Tibial artery (tissue), 4 donors: ENCODE results near the gene MYBPHL.

Source experiments
- DNase-seq, 2 donors: peaks; one replicate each; pipeline ENCODE4 v3.0.0-alpha.2; 2019
- H3K27ac ChIP-seq, 2 donors: fragments of 200-600 bp; sonication (generic) in 1 of 2; 1 replicate in 1 of 2; 2 replicates in 1 of 2; pipeline ENCODE4 v1.5.1; 2018 to 2019; ENCODE audit warnings: mild to moderate bottlenecking in 1 of 2
- H3K27me3 ChIP-seq, 2 donors: fragments of 200-600 bp; sonication (generic) in 1 of 2; one replicate each; pipeline versions ENCODE4 v1.5.1 to v1.6.0; 2016 to 2019
- H3K36me3 ChIP-seq, 3 donors: fragments of 200-600 bp; sonication (generic) in 2 of 3; one replicate each; pipeline ENCODE4 v1.5.1; 2016 to 2019; ENCODE audit warnings: mild to moderate bottlenecking in 2 of 3
- H3K4me1 ChIP-seq, 4 donors: fragments of 200-600 bp; sonication (generic) in 2 of 4; 1 replicate in 3 of 4; 2 replicates in 1 of 4; pipeline ENCODE4 v1.5.1; 2016 to 2019
- H3K4me3 ChIP-seq, 2 donors: fragments of 200-600 bp; sonication (generic) in 1 of 2; 1 replicate in 1 of 2; 2 replicates in 1 of 2; pipeline ENCODE4 v1.5.1; 2018 to 2019; ENCODE audit warnings: mild to moderate bottlenecking in 2 of 2
- H3K9me3 ChIP-seq, 3 donors: fragments of 200-600 bp; sonication (generic) in 1 of 3; one replicate each; pipeline ENCODE4 v1.5.1; 2016 to 2019
- intact Hi-C: fragments of 100-400 bp; cut with DNase I; formaldehyde crosslinking; loops from one replicate; pipeline ENCODE4 v1.15.0; 2023; ENCODE audit warnings: low total_unique reads
- TF ChIP-seq, protein P1 (sequence below), 2 experiments: fragments of 200-600 bp in 1 of 2; fragments of 450-650 bp in 1 of 2; IDR thresholded peaks; one replicate each; pipeline ENCODE4 v1.5.1; 2017 to 2019; ENCODE audit warnings: antibody characterized with exemption in 2 of 2, mild to moderate bottlenecking in 1 of 2, moderate library complexity in 1 of 2

Gene MYBPHL

DNA sequence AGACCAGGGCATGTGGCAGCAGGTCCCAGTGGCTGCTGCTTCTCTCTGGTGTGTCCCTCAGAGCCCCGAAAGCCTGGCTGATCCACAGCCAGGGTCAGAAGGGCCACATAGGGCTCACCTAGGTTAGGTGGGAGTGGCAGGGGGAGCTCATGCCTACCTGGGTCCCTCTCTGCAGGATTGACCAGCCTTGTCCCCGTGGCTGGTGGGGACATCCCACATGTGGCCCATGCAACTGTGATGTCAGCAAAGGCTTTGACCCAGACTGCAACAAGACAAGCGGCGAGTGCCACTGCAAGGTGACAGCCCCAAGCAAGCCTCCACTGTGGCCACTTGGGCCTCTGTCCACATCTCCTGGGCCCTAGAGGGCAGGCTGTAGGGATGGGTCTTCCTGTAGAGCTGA is 41.8 kb downstream of the MYBPHL start:
- no peak overlapping the region for H3K27ac ChIP-seq
- no peak for DNase-seq
- intact Hi-C loops: loop anchor here (5.0 to 10.0 kb wide), 2 partner anchors 142 to 220 kb away; partner anchors contain the start of gene ATXN7L2
- no peaks in the 10 kb centered on the region for H3K9me3 ChIP-seq
- no peaks in the 10 kb centered on the region for H3K27me3 ChIP-seq
- TF ChIP-seq, protein P1, sequence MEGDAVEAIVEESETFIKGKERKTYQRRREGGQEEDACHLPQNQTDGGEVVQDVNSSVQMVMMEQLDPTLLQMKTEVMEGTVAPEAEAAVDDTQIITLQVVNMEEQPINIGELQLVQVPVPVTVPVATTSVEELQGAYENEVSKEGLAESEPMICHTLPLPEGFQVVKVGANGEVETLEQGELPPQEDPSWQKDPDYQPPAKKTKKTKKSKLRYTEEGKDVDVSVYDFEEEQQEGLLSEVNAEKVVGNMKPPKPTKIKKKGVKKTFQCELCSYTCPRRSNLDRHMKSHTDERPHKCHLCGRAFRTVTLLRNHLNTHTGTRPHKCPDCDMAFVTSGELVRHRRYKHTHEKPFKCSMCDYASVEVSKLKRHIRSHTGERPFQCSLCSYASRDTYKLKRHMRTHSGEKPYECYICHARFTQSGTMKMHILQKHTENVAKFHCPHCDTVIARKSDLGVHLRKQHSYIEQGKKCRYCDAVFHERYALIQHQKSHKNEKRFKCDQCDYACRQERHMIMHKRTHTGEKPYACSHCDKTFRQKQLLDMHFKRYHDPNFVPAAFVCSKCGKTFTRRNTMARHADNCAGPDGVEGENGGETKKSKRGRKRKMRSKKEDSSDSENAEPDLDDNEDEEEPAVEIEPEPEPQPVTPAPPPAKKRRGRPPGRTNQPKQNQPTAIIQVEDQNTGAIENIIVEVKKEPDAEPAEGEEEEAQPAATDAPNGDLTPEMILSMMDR (IDR thresholded peaks at IDR 0.05): no peak
- peaks cover 0 to 58% (median 4%) of the 10 kb centered on the region in 3 donors for H3K36me3 ChIP-seq
- peaks cover 0 to 15% (median 3%) of the 10 kb centered on the region in 4 donors for H3K4me1 ChIP-seq
- H3K4me3 ChIP-seq: no peak overlapping the region

DNA sequence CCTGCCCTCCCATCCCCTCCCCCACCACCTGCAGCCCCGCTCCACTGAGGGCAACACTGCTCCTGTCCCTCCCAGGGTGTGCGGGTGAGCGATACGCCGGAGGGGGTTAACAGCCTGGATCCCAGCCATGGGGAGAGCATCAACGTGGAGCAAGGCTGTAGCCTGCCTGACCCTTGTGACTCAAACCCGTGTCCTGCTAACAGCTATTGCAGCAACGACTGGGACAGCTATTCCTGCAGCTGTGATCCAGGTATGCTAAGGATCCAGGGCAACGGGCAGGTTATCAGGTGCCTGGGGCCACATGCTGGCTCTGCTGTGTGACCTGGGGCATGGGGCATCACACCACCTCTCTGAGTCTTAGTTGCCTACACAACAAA is 42.4 kb downstream of the MYBPHL start:
- H3K36me3 ChIP-seq: peaks cover 0 to 53% (median under 1%) of the 10 kb centered on the region in 3 donors
- peaks cover 0 to 15% (median 3%) of the 10 kb centered on the region in 4 donors for H3K4me1 ChIP-seq
- DNase-seq: no peak
- TF ChIP-seq, protein P1 (IDR thresholded peaks at IDR 0.05): no peak
- intact Hi-C loops: loop anchor here (10.0 kb wide), 1 partner anchor 220 kb away; the partner anchor contains the start of gene ATXN7L2
- H3K9me3 ChIP-seq: no peaks in the 10 kb centered on the region
- H3K27me3 ChIP-seq: no peaks in the 10 kb centered on the region
- H3K27ac ChIP-seq: no peak overlapping the region
- H3K4me3 ChIP-seq: no peak overlapping the region

DNA sequence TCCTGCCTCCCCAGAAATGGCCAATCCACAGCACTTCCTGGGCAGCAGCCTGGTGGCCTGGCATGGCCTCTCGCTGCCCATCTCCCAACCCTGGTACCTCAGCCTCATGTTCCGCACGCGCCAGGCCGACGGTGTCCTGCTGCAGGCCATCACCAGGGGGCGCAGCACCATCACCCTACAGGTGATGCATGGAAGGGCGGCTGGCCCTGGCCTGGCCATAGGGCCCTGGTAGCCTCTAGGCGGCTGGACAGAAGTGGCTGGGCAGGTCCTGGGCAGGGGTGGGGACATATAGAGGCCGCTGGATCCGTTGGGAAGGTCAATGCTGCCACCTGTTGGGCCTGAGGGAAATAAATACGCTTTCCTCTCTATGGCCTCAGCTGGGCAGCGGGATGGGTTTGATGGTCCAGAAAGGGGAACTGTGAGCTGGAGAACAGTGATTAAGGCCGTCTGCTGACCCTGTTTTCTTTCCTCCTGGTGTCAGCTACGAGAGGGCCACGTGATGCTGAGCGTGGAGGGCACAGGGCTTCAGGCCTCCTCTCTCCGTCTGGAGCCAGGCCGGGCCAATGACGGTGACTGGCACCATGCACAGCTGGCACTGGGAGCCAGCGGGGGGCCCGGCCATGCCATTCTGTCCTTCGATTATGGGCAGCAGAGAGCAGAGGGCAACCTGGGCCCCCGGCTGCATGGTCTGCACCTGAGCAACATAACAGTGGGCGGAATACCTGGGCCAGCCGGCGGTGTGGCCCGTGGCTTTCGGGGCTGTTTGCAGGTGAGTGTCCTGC is 43.0 kb downstream of the MYBPHL start:
- TF ChIP-seq, protein P1 (IDR thresholded peaks at IDR 0.05): peak; percentile 94 to 99
- H3K9me3 ChIP-seq: no peaks in the 10 kb centered on the region
- H3K27ac ChIP-seq: no peak overlapping the region
- peak; percentile 79 to 86 for DNase-seq
- no peaks in the 10 kb centered on the region for H3K27me3 ChIP-seq
- H3K4me1 ChIP-seq: peaks cover 0 to 15% (median 3%) of the 10 kb centered on the region in 4 donors
- intact Hi-C loops: loop anchor here (10.0 kb wide), 1 partner anchor 221 kb away; the partner anchor contains the start of gene ATXN7L2
- no peak overlapping the region for H3K4me3 ChIP-seq
- H3K36me3 ChIP-seq: peaks cover 0 to 53% (median 4%) of the 10 kb centered on the region in 3 donors

DNA sequence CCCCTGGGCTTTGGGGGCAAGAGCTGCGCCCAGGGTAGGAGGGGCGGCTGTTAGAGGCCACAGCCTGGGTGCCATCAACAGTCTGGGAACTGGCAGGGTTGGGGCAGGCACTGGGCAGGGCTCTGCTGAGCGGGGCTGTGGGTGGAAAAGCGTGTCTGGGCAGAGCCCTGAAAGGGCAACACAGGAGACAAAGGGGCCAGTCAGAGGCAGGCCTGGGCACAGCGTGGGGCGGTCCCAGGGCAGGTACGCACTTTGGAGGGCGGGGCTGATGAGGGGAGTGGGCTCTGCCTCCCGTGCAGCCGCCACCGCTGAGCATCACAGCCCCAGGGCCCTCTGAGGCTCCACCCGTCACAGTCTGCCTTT is 43.6 kb downstream of the MYBPHL start:
- no peaks in the 10 kb centered on the region for H3K9me3 ChIP-seq
- no peaks in the 10 kb centered on the region for H3K27me3 ChIP-seq
- intact Hi-C loops: loop anchor here (10.0 kb wide), 1 partner anchor 222 kb away; the partner anchor contains the start of gene ATXN7L2
- H3K4me1 ChIP-seq: peaks cover 0 to 15% (median 3%) of the 10 kb centered on the region in 4 donors
- TF ChIP-seq, protein P1 (IDR thresholded peaks at IDR 0.05): no peak
- DNase-seq: no peak
- H3K27ac ChIP-seq: no peak overlapping the region
- no peak overlapping the region for H3K4me3 ChIP-seq
- peaks cover 0 to 53% (median 9%) of the 10 kb centered on the region in 3 donors for H3K36me3 ChIP-seq

DNA sequence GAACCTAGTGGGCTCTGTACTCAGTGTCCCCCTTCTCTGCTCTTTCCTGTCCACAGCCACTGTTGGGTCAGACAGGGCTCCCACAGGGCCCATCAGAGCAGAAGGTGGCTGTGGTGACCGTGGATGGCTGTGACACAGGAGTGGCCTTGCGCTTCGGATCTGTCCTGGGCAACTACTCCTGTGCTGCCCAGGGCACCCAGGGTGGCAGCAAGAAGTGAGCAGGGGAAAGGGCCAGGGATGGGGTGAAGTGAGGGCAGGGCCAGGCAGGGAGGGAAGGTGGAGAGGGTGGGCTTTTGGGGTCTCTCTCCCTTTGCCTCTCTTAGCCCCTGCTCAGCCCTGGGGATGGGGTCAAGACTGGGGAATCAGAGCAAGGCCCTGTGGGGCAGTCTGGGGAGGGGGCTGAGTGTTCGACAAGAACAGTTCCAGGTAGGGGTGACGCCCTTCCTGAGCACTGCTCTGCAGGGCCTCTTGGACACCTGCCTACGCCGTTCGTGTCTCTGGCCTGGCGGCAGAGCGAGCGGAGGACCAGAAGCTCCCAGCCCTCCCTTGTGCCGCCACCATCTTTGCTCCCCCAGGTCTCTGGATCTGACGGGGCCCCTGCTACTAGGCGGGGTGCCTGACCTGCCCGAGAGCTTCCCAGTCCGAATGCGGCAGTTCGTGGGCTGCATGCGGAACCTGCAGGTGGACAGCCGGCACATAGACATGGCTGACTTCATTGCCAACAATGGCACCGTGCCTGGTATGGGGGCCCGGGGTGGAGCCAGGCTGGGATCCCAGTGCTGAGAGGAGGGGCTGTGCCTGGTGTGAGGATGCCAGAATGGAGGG is 44.4 kb downstream of the MYBPHL start:
- intact Hi-C loops: loop anchor here (10.0 kb wide), 1 partner anchor 222 kb away; the partner anchor contains the start of gene ATXN7L2
- no peak overlapping the region for H3K27ac ChIP-seq
- DNase-seq: no peak
- H3K9me3 ChIP-seq: no peaks in the 10 kb centered on the region
- TF ChIP-seq, protein P1 (IDR thresholded peaks at IDR 0.05): no peak
- no peak overlapping the region for H3K4me3 ChIP-seq
- peaks cover 0 to 15% (median 3%) of the 10 kb centered on the region in 4 donors for H3K4me1 ChIP-seq
- peaks cover 0 to 45% (median 9%) of the 10 kb centered on the region in 3 donors for H3K36me3 ChIP-seq
- H3K27me3 ChIP-seq: no peaks in the 10 kb centered on the region
